ENCODE measurements around the gene OR6P1. TPM values are rescaled to one million over a fixed set of nuclear protein-coding genes. Genes with fewer than 3 reads are reported as not detected.

Gene OR6P1
- total RNA-seq, 2 donors from 2014 or later: not detected

DNA sequence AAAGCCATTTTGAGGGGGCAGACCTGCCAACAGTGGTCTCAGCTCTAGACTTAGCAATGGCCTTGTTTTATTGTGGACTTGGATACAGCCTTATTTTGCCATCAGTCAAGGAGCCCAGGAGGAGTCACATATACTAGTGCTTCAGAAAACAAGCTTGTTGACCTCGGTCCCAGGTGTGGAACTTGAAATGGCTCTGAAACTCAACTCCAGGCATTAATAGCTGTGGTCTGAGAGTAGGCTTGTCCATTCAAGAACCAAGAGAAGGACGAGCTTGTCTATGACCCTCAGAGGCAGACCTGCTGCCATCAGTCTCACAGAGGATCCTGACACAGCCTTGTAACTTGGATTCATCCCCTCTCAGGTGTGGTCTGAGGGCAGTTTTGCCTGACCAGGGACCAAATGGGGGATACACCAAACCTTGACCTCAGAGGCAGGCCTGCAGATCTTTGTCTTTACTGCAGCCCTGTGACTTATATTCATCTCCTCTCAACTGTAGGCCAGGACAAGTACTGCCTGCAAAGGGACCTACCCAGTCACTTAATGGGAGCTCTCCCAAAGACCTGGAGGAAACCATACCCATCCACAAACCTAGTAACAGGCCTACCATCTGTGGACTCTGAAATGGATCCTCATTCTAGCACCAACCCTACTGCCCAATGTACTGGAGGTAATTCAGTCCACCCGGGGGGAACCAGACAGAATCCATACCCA, 49.3 kb downstream of the OR6P1 start:
- 87 to 100% methylated on average over 1 to 3 of the region's 3 CpGs for WGBS, 2 experiments (ENCODE audit: insufficient coverage in 1 of 2, insufficient read length in 1 of 2)
- Mint-ChIP-seq H3K4me3 (no peak overlapping the region), H3K27me3 (ENCODE audit: insufficient read depth) (peaks cover 71% of the 10 kb centered on the region), H3K4me1 (peaks cover 25% of the 10 kb centered on the region), H3K9me3 (peaks cover 3% of the 10 kb centered on the region), H3K27ac (no peak overlapping the region), H3K36me3 (ENCODE audit: low read depth) (no peaks in the 10 kb centered on the region)
- Histone ChIP-seq H3K4me1 (ENCODE audit: control insufficient read depth, insufficient read depth, low read length) (no peaks in the 10 kb centered on the region), H3K36me3 (ENCODE audit: control insufficient read depth, insufficient read depth, low read length) (no peaks in the 10 kb centered on the region), H3K27ac (ENCODE audit: low read depth, low read length) (no peak overlapping the region), H3K4me3 (ENCODE audit: low read length) (no peak overlapping the region), H3K27me3 (ENCODE audit: control insufficient read depth, insufficient read depth, low read length, poor library complexity, severe bottlenecking) (peaks cover 85% of the 10 kb centered on the region), H3K9ac (ENCODE audit: extremely low read depth, low read length, poor library complexity, severe bottlenecking) (no peak overlapping the region), H3K9me3 (ENCODE audit: control insufficient read depth, low read length) (peaks cover 3% of the 10 kb centered on the region)
- TF ChIP-seq, protein P1, sequence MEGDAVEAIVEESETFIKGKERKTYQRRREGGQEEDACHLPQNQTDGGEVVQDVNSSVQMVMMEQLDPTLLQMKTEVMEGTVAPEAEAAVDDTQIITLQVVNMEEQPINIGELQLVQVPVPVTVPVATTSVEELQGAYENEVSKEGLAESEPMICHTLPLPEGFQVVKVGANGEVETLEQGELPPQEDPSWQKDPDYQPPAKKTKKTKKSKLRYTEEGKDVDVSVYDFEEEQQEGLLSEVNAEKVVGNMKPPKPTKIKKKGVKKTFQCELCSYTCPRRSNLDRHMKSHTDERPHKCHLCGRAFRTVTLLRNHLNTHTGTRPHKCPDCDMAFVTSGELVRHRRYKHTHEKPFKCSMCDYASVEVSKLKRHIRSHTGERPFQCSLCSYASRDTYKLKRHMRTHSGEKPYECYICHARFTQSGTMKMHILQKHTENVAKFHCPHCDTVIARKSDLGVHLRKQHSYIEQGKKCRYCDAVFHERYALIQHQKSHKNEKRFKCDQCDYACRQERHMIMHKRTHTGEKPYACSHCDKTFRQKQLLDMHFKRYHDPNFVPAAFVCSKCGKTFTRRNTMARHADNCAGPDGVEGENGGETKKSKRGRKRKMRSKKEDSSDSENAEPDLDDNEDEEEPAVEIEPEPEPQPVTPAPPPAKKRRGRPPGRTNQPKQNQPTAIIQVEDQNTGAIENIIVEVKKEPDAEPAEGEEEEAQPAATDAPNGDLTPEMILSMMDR (conservative IDR thresholded peaks at IDR 0.05): no peak
- no peak for DNase-seq

DNA sequence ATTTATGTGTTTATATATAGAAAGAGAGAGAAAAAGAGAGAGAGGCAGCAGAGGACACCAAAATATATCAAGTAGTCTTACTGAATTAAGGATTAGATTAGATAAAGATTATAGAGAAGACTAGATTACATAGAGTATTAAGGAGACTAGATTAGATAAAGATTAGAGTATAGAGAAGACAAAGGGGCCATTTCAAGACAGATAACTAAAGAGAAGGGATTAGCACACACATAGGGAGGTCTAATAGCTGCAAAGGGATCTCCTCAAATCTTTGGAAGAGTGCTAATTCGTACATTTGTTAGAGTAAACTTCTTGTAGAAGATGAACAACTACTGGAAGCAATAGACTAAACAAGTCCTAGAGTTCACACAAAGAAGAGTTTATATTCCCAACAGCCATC, 50.4 kb downstream of the OR6P1 start:
- peaks cover 89% of the 10 kb centered on the region for H3K27me3 ChIP-seq (ENCODE audit: control insufficient read depth, insufficient read depth, low read length, poor library complexity, severe bottlenecking)
- Mint-ChIP-seq H3K27me3 (ENCODE audit: insufficient read depth) (peaks cover 71% of the 10 kb centered on the region), H3K36me3 (ENCODE audit: low read depth) (no peaks in the 10 kb centered on the region), H3K27ac (no peak overlapping the region), H3K4me3 (no peak overlapping the region), H3K9me3 (peaks cover 3% of the 10 kb centered on the region), H3K4me1 (peaks cover 32% of the 10 kb centered on the region)
- no peak for DNase-seq
- no peak overlapping the region for H3K4me3 ChIP-seq (ENCODE audit: low read length)
- 86% methylated on average over 1 of the region's 1 CpG; no CpG with 5 or more reads in 1 of the 2 experiments for WGBS, 2 experiments (ENCODE audit: insufficient coverage in 1 of 2, insufficient read length in 1 of 2)
- TF ChIP-seq, protein P1 (conservative IDR thresholded peaks at IDR 0.05): no peak
- H3K4me1 ChIP-seq (ENCODE audit: control insufficient read depth, insufficient read depth, low read length): no peaks in the 10 kb centered on the region
- no peak overlapping the region for H3K9ac ChIP-seq (ENCODE audit: extremely low read depth, low read length, poor library complexity, severe bottlenecking)
- H3K9me3 ChIP-seq (ENCODE audit: control insufficient read depth, low read length): peaks cover 3% of the 10 kb centered on the region
- H3K27ac ChIP-seq (ENCODE audit: low read depth, low read length): no peak overlapping the region
- no peaks in the 10 kb centered on the region for H3K36me3 ChIP-seq (ENCODE audit: control insufficient read depth, insufficient read depth, low read length)

DNA sequence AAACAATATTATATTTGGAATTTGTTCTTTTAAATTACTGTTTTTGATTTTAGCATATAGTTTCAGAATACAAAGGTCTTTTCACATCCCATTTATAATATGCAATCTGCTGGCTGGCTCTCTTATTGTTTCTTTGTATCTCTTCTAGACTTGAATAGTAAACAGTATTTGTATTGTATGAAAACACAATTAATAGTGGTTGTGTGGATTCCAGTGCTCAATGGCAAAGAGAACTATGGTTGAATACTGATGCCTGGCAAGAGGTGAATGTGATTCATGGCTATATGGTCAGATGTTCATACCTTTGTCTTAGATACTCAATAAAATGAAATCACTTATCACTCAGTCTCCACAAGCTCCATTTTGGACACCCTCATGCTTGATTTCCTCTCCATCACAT, 53.4 kb downstream of the OR6P1 start:
- Histone ChIP-seq H3K9ac (ENCODE audit: extremely low read depth, low read length, poor library complexity, severe bottlenecking) (no peak overlapping the region), H3K4me3 (ENCODE audit: low read length) (no peak overlapping the region), H3K27me3 (ENCODE audit: control insufficient read depth, insufficient read depth, low read length, poor library complexity, severe bottlenecking) (peaks cover 69% of the 10 kb centered on the region), H3K36me3 (ENCODE audit: control insufficient read depth, insufficient read depth, low read length) (no peaks in the 10 kb centered on the region), H3K9me3 (ENCODE audit: control insufficient read depth, low read length) (no peaks in the 10 kb centered on the region), H3K27ac (ENCODE audit: low read depth, low read length) (no peak overlapping the region), H3K4me1 (ENCODE audit: control insufficient read depth, insufficient read depth, low read length) (no peaks in the 10 kb centered on the region)
- H3K27ac Mint-ChIP-seq: no peak overlapping the region
- no peak overlapping the region for H3K4me3 Mint-ChIP-seq
- TF ChIP-seq, protein P1 (conservative IDR thresholded peaks at IDR 0.05): no peak
- H3K4me1 Mint-ChIP-seq: peaks cover 31% of the 10 kb centered on the region
- no peaks in the 10 kb centered on the region for H3K9me3 Mint-ChIP-seq
- DNase-seq: no peak
- no peaks in the 10 kb centered on the region for H3K36me3 Mint-ChIP-seq (ENCODE audit: low read depth)
- H3K27me3 Mint-ChIP-seq (ENCODE audit: insufficient read depth): peaks cover 60% of the 10 kb centered on the region

Other genes starting within 250 kb of the OR6P1 start
- not detected for gene CD1B, start 239.0 kb downstream of the OR6P1 start, total RNA-seq
- not detected for gene CD1E, start 216.7 kb downstream of the OR6P1 start, total RNA-seq
- not detected for gene OR10T2, start 171.1 kb downstream of the OR6P1 start, total RNA-seq
- gene OR10K2, start 144.3 kb downstream of the OR6P1 start, total RNA-seq: not detected
- not detected for gene OR10K1, start 108.7 kb downstream of the OR6P1 start, total RNA-seq
- not detected for gene OR10R2, start 98.4 kb downstream of the OR6P1 start, total RNA-seq
- not detected for gene OR6Y1, start 16.2 kb downstream of the OR6P1 start, total RNA-seq
- gene OR10X1, start 9.3 kb upstream of the OR6P1 start, total RNA-seq: not detected
- gene OR10Z1, start 34.7 kb upstream of the OR6P1 start, total RNA-seq: not detected
- not detected for gene SPTA1, start 116.1 kb upstream of the OR6P1 start, total RNA-seq
- not detected for gene OR6K2, start 130.1 kb upstream of the OR6P1 start, total RNA-seq
- not detected for gene OR6K3, start 150.1 kb upstream of the OR6P1 start, total RNA-seq
- gene OR6K6, start 184.1 kb upstream of the OR6P1 start, total RNA-seq: not detected
- not detected for gene OR6N1, start 201.6 kb upstream of the OR6P1 start, total RNA-seq
- gene OR6N2, start 210.6 kb upstream of the OR6P1 start, total RNA-seq: not detected